GM12878 (cell line): ENCODE data around the gene HYCC2. TPM values are rescaled to one million over a fixed set of nuclear protein-coding genes. Genes with fewer than 3 reads are reported as not detected.

ENCODE experiments used
- ATAC-seq: fragments of 200-7000 bp; cut with Tn5 transposase; 3 replicates; pipeline ENCODE4 v1.9.1; 2020; ENCODE audit warnings: mild to moderate bottlenecking, moderate library complexity
- BruUV-seq: library from RNA; stranded (reverse); fragments of 400-500 nt; replicated peaks from 2 replicates; lab custom pipeline; 2021; lab: Mats Ljungman, UMichigan
- CTCF ChIA-PET: fragments of 300-600 bp; sonication (Branson Sonifier 250); formaldehyde crosslinking; extraction: SDS; loops from one replicate; lab custom pipeline; 2021; ENCODE audit warnings: inconsistent platforms; lab: Yijun Ruan, JAX
- POLR2A ChIA-PET: fragments of 350-600 bp; formaldehyde crosslinking; extraction: SDS; loops from one replicate; lab custom pipeline; 2021; ENCODE audit warnings: inconsistent platforms; lab: Charles Lee
- RAD21 ChIA-PET: fragments of 300-600 bp; sonication (Branson Sonifier 250); formaldehyde crosslinking; loops from one replicate; lab custom pipeline; 2023; ENCODE audit warnings: antibody characterized with exemption; ENCODE audit not compliant: unreplicated experiment; lab: Charles Lee
- SMC1A ChIA-PET: fragments of 300-600 bp; sonication (Branson Sonifier 250); formaldehyde crosslinking; loops from one replicate; lab custom pipeline; 2023; ENCODE audit not compliant: unreplicated experiment, uncharacterized antibody; lab: Charles Lee
- DNase-seq: peaks from one replicate; pipeline ENCODE4 v3.0.0-alpha.2; 2011; ENCODE audit warnings: low read depth, low spot score
- FAIRE-seq: peaks from 3 replicates; lab custom pipeline; 2011; peaks lifted over from hg19 to GRCh38; lab: Jason Lieb, UNC
- H2AFZ ChIP-seq: 2 replicates; pipeline ENCODE4 v1.6.0; 2011; ENCODE audit warnings: low read depth, low read length, control low read depth; ENCODE audit not compliant: control insufficient read depth
- H3K27ac ChIP-seq: 2 replicates; pipeline ENCODE4 v1.5.1; 2011; ENCODE audit warnings: control low read depth; ENCODE audit not compliant: control insufficient read depth, insufficient read depth
- H3K27me3 ChIP-seq, 2 experiments: replicated peaks in 1 of 2; 2 replicates each; pipeline versions ENCODE4 v1.6.0 to v1.6.1; 2011; ENCODE audit warnings: low read length in 1 of 2; ENCODE audit not compliant: control insufficient read depth in 2 of 2, insufficient read depth in 2 of 2
- H3K36me3 ChIP-seq, 2 experiments: 2 replicates each; pipeline ENCODE4 v1.5.1; 2011; ENCODE audit warnings: low read length in 1 of 2; ENCODE audit not compliant: control insufficient read depth in 2 of 2, insufficient read depth in 2 of 2
- H3K4me1 ChIP-seq: 2 replicates; pipeline ENCODE4 v1.6.1; 2011; ENCODE audit warnings: mild to moderate bottlenecking, low read length, moderate library complexity, mixed read lengths; ENCODE audit not compliant: control insufficient read depth, insufficient read depth
- H3K4me2 ChIP-seq: 2 replicates; pipeline ENCODE4 v1.6.0; 2011; ENCODE audit warnings: control low read depth; ENCODE audit not compliant: control insufficient read depth, insufficient read depth
- H3K4me3 ChIP-seq: fragments of 200-600 bp; sonication (generic); 2 replicates; pipeline ENCODE4 v1.5.1; 2016
- H3K79me2 ChIP-seq: 2 replicates; pipeline ENCODE4 v1.6.0; 2011; ENCODE audit warnings: low read length; ENCODE audit not compliant: control insufficient read depth, insufficient read depth
- H3K9ac ChIP-seq: 2 replicates; pipeline ENCODE4 v1.8.0; 2011; ENCODE audit warnings: low read length, control low read depth, mixed read lengths; ENCODE audit not compliant: control insufficient read depth, insufficient read depth
- H3K9me3 ChIP-seq: replicated peaks from 3 replicates; pipeline ENCODE4 v1.5.1; 2011; ENCODE audit warnings: mild to moderate bottlenecking, low read length; ENCODE audit not compliant: control insufficient read depth, insufficient read depth
- H4K20me1 ChIP-seq: 2 replicates; pipeline ENCODE4 v1.6.0; 2011; ENCODE audit not compliant: control insufficient read depth, insufficient read depth
- BACH1 ChIP-seq: fragments of 450-650 bp; IDR thresholded peaks from 2 replicates; pipeline ENCODE4 v1.6.1; 2017; ENCODE audit warnings: mild to moderate bottlenecking, borderline replicate concordance
- CBFB ChIP-seq: IDR thresholded peaks from 2 replicates; pipeline ENCODE4 v1.6.1; 2016; ENCODE audit warnings: antibody characterized with exemption, low read depth
- CBX5 ChIP-seq: sonication (generic); IDR thresholded peaks from 2 replicates; pipeline ENCODE4 v1.6.1; 2016; ENCODE audit warnings: low read depth, moderate library complexity, mild to moderate bottlenecking, inconsistent platforms
- HDAC2 ChIP-seq: fragments of 200-600 bp; sonication (generic); IDR thresholded peaks from 2 replicates; pipeline ENCODE4 v1.6.1; 2017
- IKZF2 ChIP-seq, 2 experiments: fragments of 450-650 bp; IDR thresholded peaks; 2 replicates each; pipeline ENCODE4 v1.6.1; 2017; ENCODE audit warnings: mild to moderate bottlenecking in 2 of 2, moderate library complexity in 2 of 2
- JUND ChIP-seq: IDR thresholded peaks from 2 replicates; pipeline ENCODE4 v1.6.1; 2012; ENCODE audit warnings: low read depth, mild to moderate bottlenecking, low read length, improper control_type of control experiment, moderate library complexity
- KLF5 ChIP-seq: fragments of 450-650 bp; IDR thresholded peaks from 2 replicates; pipeline ENCODE4 v1.6.1; 2014; ENCODE audit warnings: mild to moderate bottlenecking; ENCODE audit not compliant: partially characterized antibody
- MXI1 ChIP-seq: fragments of 150-350 bp; IDR thresholded peaks from 2 replicates; pipeline ENCODE4 v1.6.1; 2011; ENCODE audit warnings: low read depth, mild to moderate bottlenecking, inconsistent platforms, low read length, improper control_type of control experiment
- NR2C1 ChIP-seq: fragments of 450-650 bp; IDR thresholded peaks from 2 replicates; pipeline ENCODE4 v1.6.1; 2017; ENCODE audit warnings: antibody characterized with exemption, mild to moderate bottlenecking, moderate library complexity
- NR2C2 ChIP-seq: IDR thresholded peaks from 2 replicates; pipeline ENCODE4 v1.6.1; 2011; ENCODE audit warnings: borderline replicate concordance, low read depth; ENCODE audit not compliant: control insufficient read depth, insufficient read length
- RUNX3 ChIP-seq: IDR thresholded peaks from 2 replicates; pipeline ENCODE4 v1.6.1; 2012; ENCODE audit warnings: low read length, inconsistent platforms
- SREBF1 ChIP-seq: IDR thresholded peaks from 2 replicates; pipeline ENCODE4 v1.6.1; 2012; ENCODE audit warnings: mild to moderate bottlenecking, low read length
- SREBF2 ChIP-seq: IDR thresholded peaks from 2 replicates; pipeline ENCODE4 v1.6.1; 2012; ENCODE audit warnings: mild to moderate bottlenecking, low read length
- YY1 ChIP-seq: IDR thresholded peaks from 2 replicates; pipeline ENCODE4 v1.6.1; 2011; ENCODE audit warnings: low read depth, mild to moderate bottlenecking, low read length
- ZBED1 ChIP-seq: IDR thresholded peaks from 2 replicates; pipeline ENCODE4 v1.6.1; 2016; ENCODE audit warnings: borderline replicate concordance
- ZNF24 ChIP-seq: fragments of 450-650 bp; IDR thresholded peaks from 2 replicates; pipeline ENCODE4 v1.6.1; 2017; ENCODE audit warnings: antibody characterized with exemption, mild to moderate bottlenecking
- WGBS: methylation state at CpG from one replicate; pipeline ENCODE4 v1.1.6; 2016; ENCODE audit warnings: low lambda C conversion rate; ENCODE audit not compliant: insufficient replicate concordance, insufficient coverage; ENCODE audit errors: missing lambda C conversion rate; 5-methylcytosine and 5-hydroxymethylcytosine counted together
- in situ Hi-C: fragments of 300-500 bp; cut with MboI; formaldehyde crosslinking; loops from 9 replicates; pipeline ENCODE4 v1.14.3; 2018; ENCODE audit warnings: mixed read lengths
- intact Hi-C: fragments of 100-400 bp; cut with micrococcal nuclease; formaldehyde crosslinking; loops from one replicate; pipeline ENCODE4 v1.14.2; 2022; ENCODE audit not compliant: unreplicated experiment
- polyA plus RNA-seq, 11 experiments: library from polyadenylated mRNA; depleted of rRNA in 4 of 11; unstranded in 6 of 11; stranded (reverse) in 5 of 11; fragments of >200 nt; fragmentation: Nextera tagmentation in 4 of 11; fragmentation: Illumina TruSeq in 1 of 11; extraction: Ambion mirVana in 4 of 11; extraction: Trizol in 1 of 11; gene quantifications; 1 replicate in 1 of 11; 2 replicates in 10 of 11; pipeline versions ENCODE4 v1.2.1 to v1.2.3, GENCODE V29; 2011 to 2016; ENCODE audit warnings: inconsistent platforms in 2 of 11, missing spikeins in 2 of 11, low read depth in 1 of 11
- total RNA-seq, 4 experiments: library from RNA; depleted of rRNA in 3 of 4; stranded (reverse); fragments of >200 nt in 3 of 4; fragmentation: Illumina TruSeq in 1 of 4; extraction: Trizol in 1 of 4; gene quantifications; 2 replicates each; pipeline versions ENCODE4 v1.2.1 to v1.2.3, GENCODE V29; 2013 to 2021
- TF ChIP-seq, protein P1 (sequence below): fragments of 450-650 bp; IDR thresholded peaks from 2 replicates; pipeline ENCODE4 v1.6.1; 2017; ENCODE audit warnings: antibody characterized with exemption, mild to moderate bottlenecking, moderate library complexity
- TF ChIP-seq, protein P2 (sequence below): fragments of 450-650 bp; IDR thresholded peaks from 2 replicates; pipeline ENCODE4 v1.6.1; 2017; ENCODE audit warnings: mild to moderate bottlenecking, low read depth, inconsistent platforms; ENCODE audit not compliant: poor library complexity, severe bottlenecking
- TF ChIP-seq, protein P3 (sequence below): fragments of 450-650 bp; IDR thresholded peaks from 2 replicates; pipeline ENCODE4 v1.6.1; 2017; ENCODE audit warnings: low read depth, mild to moderate bottlenecking, moderate library complexity

Gene HYCC2
- total and polyA plus RNA-seq, 10 of the 15 experiments (the other 5 are each of a cell fraction or from before 2014, with no cell fraction given), result 3.4 to 17.4 (median 8.0) TPM

DNA sequence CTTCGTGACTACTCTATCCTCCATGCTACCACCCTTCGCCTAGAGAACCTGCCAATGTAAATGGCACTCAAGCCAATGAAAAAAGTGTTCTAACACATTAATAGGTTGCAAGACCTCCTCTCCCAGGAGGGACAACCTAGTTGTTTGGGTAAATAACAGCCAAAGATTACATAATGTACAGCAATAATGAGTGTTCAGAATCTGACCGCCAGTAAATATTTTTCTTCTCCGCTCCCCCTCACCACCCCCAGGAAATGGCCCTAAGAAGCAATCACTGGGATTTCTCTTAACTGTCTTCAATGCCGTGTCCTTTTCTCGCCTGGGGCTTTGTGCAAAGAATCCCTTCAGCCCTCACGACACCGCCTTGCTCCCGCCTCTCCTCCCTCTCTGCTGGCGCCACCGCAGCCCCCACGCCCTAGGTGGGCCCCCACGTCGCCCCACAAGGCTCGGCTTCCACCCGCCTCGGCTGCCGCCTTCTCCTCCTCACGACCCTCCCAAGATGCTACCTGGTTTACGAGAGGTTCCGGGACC, 458 bp downstream of the HYCC2 start:
- 2% methylated on average over 16 of the region's 21 CpGs for WGBS
- no peaks in the 10 kb centered on the region for H3K27me3 ChIP-seq
- peak overlapping the region; percentile 89 for H3K4me2 ChIP-seq
- peak overlapping the region; percentile 99 for H2AFZ ChIP-seq
- TF ChIP-seq NR2C1 (no peak), SREBF1 (no peak), RUNX3 (0 out of 2 replicates have a peak, but pooled peaks have one; percentile 7), BACH1 (0 out of 2 replicates have a peak, but pooled peaks have one; percentile 14), CBX5 (peak; percentile 14; the same call in 1 of the 2 replicates), KLF5 (no peak), SREBF2 (no peak), IKZF2 (IDR thresholded peaks at IDR 0.05) (no peak), MXI1 (no peak), HDAC2 (no peak), ZBED1 (no peak), JUND (no peak), YY1 (0 out of 2 replicates have a peak, but pooled peaks have one; percentile 19), CBFB (no peak), NR2C2 (no peak), ZNF24 (no peak)
- TF ChIP-seq, protein P1, sequence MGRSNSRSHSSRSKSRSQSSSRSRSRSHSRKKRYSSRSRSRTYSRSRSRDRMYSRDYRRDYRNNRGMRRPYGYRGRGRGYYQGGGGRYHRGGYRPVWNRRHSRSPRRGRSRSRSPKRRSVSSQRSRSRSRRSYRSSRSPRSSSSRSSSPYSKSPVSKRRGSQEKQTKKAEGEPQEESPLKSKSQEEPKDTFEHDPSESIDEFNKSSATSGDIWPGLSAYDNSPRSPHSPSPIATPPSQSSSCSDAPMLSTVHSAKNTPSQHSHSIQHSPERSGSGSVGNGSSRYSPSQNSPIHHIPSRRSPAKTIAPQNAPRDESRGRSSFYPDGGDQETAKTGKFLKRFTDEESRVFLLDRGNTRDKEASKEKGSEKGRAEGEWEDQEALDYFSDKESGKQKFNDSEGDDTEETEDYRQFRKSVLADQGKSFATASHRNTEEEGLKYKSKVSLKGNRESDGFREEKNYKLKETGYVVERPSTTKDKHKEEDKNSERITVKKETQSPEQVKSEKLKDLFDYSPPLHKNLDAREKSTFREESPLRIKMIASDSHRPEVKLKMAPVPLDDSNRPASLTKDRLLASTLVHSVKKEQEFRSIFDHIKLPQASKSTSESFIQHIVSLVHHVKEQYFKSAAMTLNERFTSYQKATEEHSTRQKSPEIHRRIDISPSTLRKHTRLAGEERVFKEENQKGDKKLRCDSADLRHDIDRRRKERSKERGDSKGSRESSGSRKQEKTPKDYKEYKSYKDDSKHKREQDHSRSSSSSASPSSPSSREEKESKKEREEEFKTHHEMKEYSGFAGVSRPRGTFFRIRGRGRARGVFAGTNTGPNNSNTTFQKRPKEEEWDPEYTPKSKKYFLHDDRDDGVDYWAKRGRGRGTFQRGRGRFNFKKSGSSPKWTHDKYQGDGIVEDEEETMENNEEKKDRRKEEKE, result no peak
- TF ChIP-seq, protein P2, sequence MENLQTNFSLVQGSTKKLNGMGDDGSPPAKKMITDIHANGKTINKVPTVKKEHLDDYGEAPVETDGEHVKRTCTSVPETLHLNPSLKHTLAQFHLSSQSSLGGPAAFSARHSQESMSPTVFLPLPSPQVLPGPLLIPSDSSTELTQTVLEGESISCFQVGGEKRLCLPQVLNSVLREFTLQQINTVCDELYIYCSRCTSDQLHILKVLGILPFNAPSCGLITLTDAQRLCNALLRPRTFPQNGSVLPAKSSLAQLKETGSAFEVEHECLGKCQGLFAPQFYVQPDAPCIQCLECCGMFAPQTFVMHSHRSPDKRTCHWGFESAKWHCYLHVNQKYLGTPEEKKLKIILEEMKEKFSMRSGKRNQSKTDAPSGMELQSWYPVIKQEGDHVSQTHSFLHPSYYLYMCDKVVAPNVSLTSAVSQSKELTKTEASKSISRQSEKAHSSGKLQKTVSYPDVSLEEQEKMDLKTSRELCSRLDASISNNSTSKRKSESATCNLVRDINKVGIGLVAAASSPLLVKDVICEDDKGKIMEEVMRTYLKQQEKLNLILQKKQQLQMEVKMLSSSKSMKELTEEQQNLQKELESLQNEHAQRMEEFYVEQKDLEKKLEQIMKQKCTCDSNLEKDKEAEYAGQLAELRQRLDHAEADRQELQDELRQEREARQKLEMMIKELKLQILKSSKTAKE, result no peak
- TF ChIP-seq, protein P3, sequence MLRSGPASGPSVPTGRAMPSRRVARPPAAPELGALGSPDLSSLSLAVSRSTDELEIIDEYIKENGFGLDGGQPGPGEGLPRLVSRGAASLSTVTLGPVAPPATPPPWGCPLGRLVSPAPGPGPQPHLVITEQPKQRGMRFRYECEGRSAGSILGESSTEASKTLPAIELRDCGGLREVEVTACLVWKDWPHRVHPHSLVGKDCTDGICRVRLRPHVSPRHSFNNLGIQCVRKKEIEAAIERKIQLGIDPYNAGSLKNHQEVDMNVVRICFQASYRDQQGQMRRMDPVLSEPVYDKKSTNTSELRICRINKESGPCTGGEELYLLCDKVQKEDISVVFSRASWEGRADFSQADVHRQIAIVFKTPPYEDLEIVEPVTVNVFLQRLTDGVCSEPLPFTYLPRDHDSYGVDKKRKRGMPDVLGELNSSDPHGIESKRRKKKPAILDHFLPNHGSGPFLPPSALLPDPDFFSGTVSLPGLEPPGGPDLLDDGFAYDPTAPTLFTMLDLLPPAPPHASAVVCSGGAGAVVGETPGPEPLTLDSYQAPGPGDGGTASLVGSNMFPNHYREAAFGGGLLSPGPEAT, result no peak
- intact Hi-C loops, result loop anchor here (1.0 to 10.0 kb wide), 6 partner anchors 46 to 256 kb away; partner anchors contain the start of genes BZW1 and CFLAR
- FAIRE-seq (no peak), ATAC-seq (peak; percentile 23), DNase-seq (no peak)
- in situ Hi-C loops, result loop anchor here (5.0 kb wide), 2 partner anchors 106 to 164 kb away; no protein-coding TSS in a partner anchor
- peaks cover 86% of the 10 kb centered on the region for H3K79me2 ChIP-seq
- H3K36me3 ChIP-seq, result no peaks in the 10 kb centered on the region
- H3K4me1 ChIP-seq, result peaks cover 21% of the 10 kb centered on the region
- RAD21 ChIA-PET, result interaction anchor here (0.7 to 6.2 kb wide), 15 partner anchors 35 to 206 kb away, joined by 3 to 82 read pairs (median 8); partner anchors contain the start of genes CASP10, CFLAR, CLK1 and NIF3L1
- TSS peak; percentile 75 for BruUV-seq
- peak overlapping the region; percentile 92 for H3K27ac ChIP-seq
- peak overlapping the region; percentile 80 for H3K4me3 ChIP-seq
- no peaks in the 10 kb centered on the region for H3K9me3 ChIP-seq
- SMC1A ChIA-PET, result interaction anchor here (1.0 to 7.8 kb wide), 12 partner anchors 12 to 174 kb away, joined by 3 to 144 read pairs (median 15); partner anchors contain the start of genes CASP10, CFLAR and ORC2
- POLR2A ChIA-PET, result interaction anchor here (0.6 to 4.5 kb wide), 4 partner anchors 44 to 161 kb away, joined by 3 to 20 read pairs (median 4); no protein-coding TSS in a partner anchor
- peak overlapping the region; percentile 84 for H3K9ac ChIP-seq
- no peaks in the 10 kb centered on the region for H4K20me1 ChIP-seq
- CTCF ChIA-PET, result interaction anchor here (0.7 to 8.2 kb wide), 18 partner anchors 18 to 615 kb away, joined by 3 to 256 read pairs (median 6); partner anchors contain the start of genes CASP10, NIF3L1 and ORC2
